A673 (cell line): ENCODE data around the gene FOXK1. TPM values are rescaled to one million over a fixed set of nuclear protein-coding genes. Genes with fewer than 3 reads are reported as not detected.

Source experiments
- BruUV-seq: library from RNA; stranded (reverse); fragments of 400-500 nt; replicated peaks from 2 replicates; lab custom pipeline; 2021; lab: Mats Ljungman, UMichigan
- CTCF ChIA-PET: fragments of 300-600 bp; sonication (Branson Sonifier 250); formaldehyde crosslinking; loops from one replicate; lab custom pipeline; 2022; ENCODE audit warnings: antibody characterized with exemption; lab: Charles Lee
- POLR2A ChIA-PET: fragments of 300-600 bp; sonication (Branson Sonifier 250); formaldehyde crosslinking; loops from one replicate; lab custom pipeline; 2022; ENCODE audit warnings: antibody characterized with exemption; ENCODE audit not compliant: low non-redundant PET; lab: Charles Lee
- DNase-seq: peaks from one replicate; pipeline ENCODE4 v3.0.0-alpha.2; 2015; ENCODE audit warnings: low spot score
- H3K27ac ChIP-seq: fragments of 200-600 bp; sonication (generic); 2 replicates; pipeline ENCODE4 v1.5.1; 2016; ENCODE audit warnings: mixed run types, low read depth, mild to moderate bottlenecking, mixed read lengths, antibody characterized with exemption, low read length; ENCODE audit not compliant: poor library complexity, severe bottlenecking
- H3K27me3 ChIP-seq: fragments of 200-600 bp; sonication (generic); replicated peaks from 2 replicates; pipeline ENCODE4 v1.6.1; 2017; ENCODE audit warnings: mixed run types, low read depth, mild to moderate bottlenecking, mixed read lengths, antibody characterized with exemption, low read length; ENCODE audit not compliant: insufficient read depth, poor library complexity
- H3K36me3 ChIP-seq: fragments of 200-600 bp; sonication (generic); 2 replicates; pipeline ENCODE4 v1.6.1; 2016; ENCODE audit warnings: mixed run types, mild to moderate bottlenecking, mixed read lengths, antibody characterized with exemption, low read length; ENCODE audit not compliant: insufficient read depth, poor library complexity, severe bottlenecking
- H3K4me1 ChIP-seq: fragments of 200-600 bp; sonication (generic); 2 replicates; pipeline ENCODE4 v1.6.1; 2017; ENCODE audit warnings: mixed run types, mild to moderate bottlenecking, mixed read lengths, antibody characterized with exemption, low read length; ENCODE audit not compliant: insufficient read depth, poor library complexity, severe bottlenecking
- H3K4me3 ChIP-seq: fragments of 200-600 bp; sonication (generic); 2 replicates; pipeline ENCODE4 v1.5.1; 2016; ENCODE audit warnings: low read depth, mixed run types, mild to moderate bottlenecking, mixed read lengths, low read length; ENCODE audit not compliant: poor library complexity, severe bottlenecking
- H3K9me3 ChIP-seq: fragments of 200-600 bp; sonication (generic); 2 replicates; pipeline ENCODE4 v1.6.1; 2016; ENCODE audit warnings: mixed run types, low read depth, mild to moderate bottlenecking, mixed read lengths, antibody characterized with exemption, low read length; ENCODE audit not compliant: poor library complexity, severe bottlenecking
- EZH2 ChIP-seq: fragments of 200-600 bp; sonication (generic); IDR thresholded peaks from 2 replicates; pipeline ENCODE4 v1.6.1; 2017; ENCODE audit warnings: borderline replicate concordance, low read depth, mild to moderate bottlenecking, mixed read lengths, antibody characterized with exemption, low read length; ENCODE audit not compliant: poor library complexity, severe bottlenecking
- intact Hi-C: fragments of 100-400 bp; cut with micrococcal nuclease; formaldehyde crosslinking; loops from one replicate; pipeline ENCODE4 v1.10.0; 2022; ENCODE audit not compliant: unreplicated experiment
- total RNA-seq: library from RNA; stranded (reverse); gene quantifications from 2 replicates; pipeline ENCODE4 v1.2.3, GENCODE V29; 2021
- TF ChIP-seq, protein P1 (sequence below): fragments of 300-800, 200-600 bp; sonication (generic); conservative IDR thresholded peaks from 2 replicates; pipeline ENCODE4 v1.5.1; 2017; ENCODE audit warnings: low read depth, mild to moderate bottlenecking, antibody characterized with exemption, low read length, moderate library complexity, mixed read lengths

Gene FOXK1
- total RNA-seq, 1 experiment from 2014 or later: 43.8 TPM

GRCh38 chr7:4809091-4809591 is 127.0 kb downstream of the FOXK1 start:
- POLR2A ChIA-PET: no interaction called here
- Histone ChIP-seq H3K9me3 (no peaks in the 10 kb centered on the region), H3K27me3 (no peaks in the 10 kb centered on the region), H3K4me1 (no peaks in the 10 kb centered on the region), H3K27ac (no peak overlapping the region), H3K36me3 (no peaks in the 10 kb centered on the region), H3K4me3 (no peak overlapping the region)
- DNase-seq: no peak
- no peak for TF ChIP-seq EZH2
- TF ChIP-seq, protein P1, sequence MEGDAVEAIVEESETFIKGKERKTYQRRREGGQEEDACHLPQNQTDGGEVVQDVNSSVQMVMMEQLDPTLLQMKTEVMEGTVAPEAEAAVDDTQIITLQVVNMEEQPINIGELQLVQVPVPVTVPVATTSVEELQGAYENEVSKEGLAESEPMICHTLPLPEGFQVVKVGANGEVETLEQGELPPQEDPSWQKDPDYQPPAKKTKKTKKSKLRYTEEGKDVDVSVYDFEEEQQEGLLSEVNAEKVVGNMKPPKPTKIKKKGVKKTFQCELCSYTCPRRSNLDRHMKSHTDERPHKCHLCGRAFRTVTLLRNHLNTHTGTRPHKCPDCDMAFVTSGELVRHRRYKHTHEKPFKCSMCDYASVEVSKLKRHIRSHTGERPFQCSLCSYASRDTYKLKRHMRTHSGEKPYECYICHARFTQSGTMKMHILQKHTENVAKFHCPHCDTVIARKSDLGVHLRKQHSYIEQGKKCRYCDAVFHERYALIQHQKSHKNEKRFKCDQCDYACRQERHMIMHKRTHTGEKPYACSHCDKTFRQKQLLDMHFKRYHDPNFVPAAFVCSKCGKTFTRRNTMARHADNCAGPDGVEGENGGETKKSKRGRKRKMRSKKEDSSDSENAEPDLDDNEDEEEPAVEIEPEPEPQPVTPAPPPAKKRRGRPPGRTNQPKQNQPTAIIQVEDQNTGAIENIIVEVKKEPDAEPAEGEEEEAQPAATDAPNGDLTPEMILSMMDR: no peak
- BruUV-seq: no TSS peak
- CTCF ChIA-PET: no interaction called here
- intact Hi-C loops: no loop called here

DNA sequence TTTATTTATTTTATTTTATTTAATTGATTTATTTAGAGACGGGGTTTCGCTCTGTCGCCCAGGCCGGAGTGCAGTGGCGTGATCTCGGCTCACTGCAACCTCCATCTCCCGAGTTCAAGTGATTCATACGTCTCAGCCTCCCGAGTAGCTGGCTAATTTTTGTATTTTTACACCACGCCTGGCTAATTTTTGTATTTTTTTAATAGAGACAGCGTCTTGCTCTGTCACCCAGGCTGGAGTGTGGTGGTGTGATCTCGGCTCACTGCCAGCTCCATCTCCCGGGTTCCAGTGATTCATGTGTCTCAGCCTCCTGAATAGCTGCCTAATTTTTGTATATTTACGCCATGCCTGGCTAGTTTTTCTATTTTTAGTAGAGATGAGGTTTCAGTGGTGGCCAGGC is 127.6 kb downstream of the FOXK1 start:
- Histone ChIP-seq H3K9me3 (no peaks in the 10 kb centered on the region), H3K36me3 (no peaks in the 10 kb centered on the region), H3K27me3 (no peaks in the 10 kb centered on the region), H3K4me3 (no peak overlapping the region), H3K27ac (no peak overlapping the region), H3K4me1 (no peaks in the 10 kb centered on the region)
- BruUV-seq: no TSS peak
- TF ChIP-seq, protein P1: no peak
- TF ChIP-seq EZH2: no peak
- intact Hi-C loops: no loop called here
- no peak for DNase-seq
- POLR2A ChIA-PET: no interaction called here
- CTCF ChIA-PET: no interaction called here

- no peak overlapping the region for H3K27ac ChIP-seq
- DNase-seq: no peak
- intact Hi-C loops: no loop called here
- ChIA-PET POLR2A (no interaction called here), CTCF (no interaction called here)
- H3K9me3 ChIP-seq: no peaks in the 10 kb centered on the region
- H3K27me3 ChIP-seq: no peaks in the 10 kb centered on the region
- no TSS peak for BruUV-seq
- H3K4me1 ChIP-seq: no peaks in the 10 kb centered on the region
- TF ChIP-seq EZH2: no peak
- no peaks in the 10 kb centered on the region for H3K36me3 ChIP-seq
- no peak overlapping the region for H3K4me3 ChIP-seq
Observed at GRCh38 chr7:4814433-4814832, 132.3 kb downstream of the FOXK1 start.

GRCh38 chr7:4815121-4815520 is 133.0 kb downstream of the FOXK1 start:
- Histone ChIP-seq H3K27me3 (no peaks in the 10 kb centered on the region), H3K9me3 (no peaks in the 10 kb centered on the region), H3K4me3 (no peak overlapping the region), H3K4me1 (no peaks in the 10 kb centered on the region), H3K36me3 (no peaks in the 10 kb centered on the region), H3K27ac (no peak overlapping the region)
- POLR2A ChIA-PET: no interaction called here
- intact Hi-C loops: no loop called here
- no peak for DNase-seq
- TF ChIP-seq EZH2: no peak
- TF ChIP-seq, protein P1: no peak
- no TSS peak for BruUV-seq
- CTCF ChIA-PET: no interaction called here
